Transverse colon (tissue), 4 donors: ENCODE measurements around the gene DNAH12.

ENCODE experiments used
- POLR2AphosphoS5 ChIP-seq, 3 donors: sonication (generic); formaldehyde crosslinking; IDR thresholded peaks; one replicate each; pipeline ENCODE4 v1.6.1; 2016; ENCODE audit warnings: antibody characterized with exemption in 3 of 3
- TF ChIP-seq, protein P1 (sequence below), 5 experiments: fragments of 200-600 bp in 3 of 5; fragments of 450-650 bp in 2 of 5; sonication (generic) in 3 of 5; IDR thresholded peaks; 1 replicate in 2 of 5; 2 replicates in 3 of 5; pipeline ENCODE4 v1.5.1; 2016 to 2017; ENCODE audit warnings: antibody characterized with exemption in 5 of 5, inconsistent platforms in 3 of 5, mild to moderate bottlenecking in 2 of 5, moderate library complexity in 1 of 5

- TF ChIP-seq POLR2AphosphoS5 (IDR thresholded peaks at IDR 0.05), result no peak
- TF ChIP-seq, protein P1, sequence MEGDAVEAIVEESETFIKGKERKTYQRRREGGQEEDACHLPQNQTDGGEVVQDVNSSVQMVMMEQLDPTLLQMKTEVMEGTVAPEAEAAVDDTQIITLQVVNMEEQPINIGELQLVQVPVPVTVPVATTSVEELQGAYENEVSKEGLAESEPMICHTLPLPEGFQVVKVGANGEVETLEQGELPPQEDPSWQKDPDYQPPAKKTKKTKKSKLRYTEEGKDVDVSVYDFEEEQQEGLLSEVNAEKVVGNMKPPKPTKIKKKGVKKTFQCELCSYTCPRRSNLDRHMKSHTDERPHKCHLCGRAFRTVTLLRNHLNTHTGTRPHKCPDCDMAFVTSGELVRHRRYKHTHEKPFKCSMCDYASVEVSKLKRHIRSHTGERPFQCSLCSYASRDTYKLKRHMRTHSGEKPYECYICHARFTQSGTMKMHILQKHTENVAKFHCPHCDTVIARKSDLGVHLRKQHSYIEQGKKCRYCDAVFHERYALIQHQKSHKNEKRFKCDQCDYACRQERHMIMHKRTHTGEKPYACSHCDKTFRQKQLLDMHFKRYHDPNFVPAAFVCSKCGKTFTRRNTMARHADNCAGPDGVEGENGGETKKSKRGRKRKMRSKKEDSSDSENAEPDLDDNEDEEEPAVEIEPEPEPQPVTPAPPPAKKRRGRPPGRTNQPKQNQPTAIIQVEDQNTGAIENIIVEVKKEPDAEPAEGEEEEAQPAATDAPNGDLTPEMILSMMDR (IDR thresholded peaks at IDR 0.05), result no peak
These were observed 251.1 kb downstream of the DNAH12 start for GRCh38 chr3:57292897-57293526.
